Lower lobe of right lung (tissue), 2 donors: ENCODE measurements around the gene PDF. TPM values are rescaled to one million over a fixed set of nuclear protein-coding genes. Genes with fewer than 3 reads are reported as not detected.
A peak's percentile ranks its signal among the peaks of the same experiment; 100 is the strongest.

ENCODE experiments used
- ATAC-seq, 2 donors: fragments of 200-7000 bp; cut with Tn5 transposase; one replicate each; pipeline ENCODE4 v1.9.1; 2020 to 2022; ENCODE audit warnings: mild to moderate bottlenecking in 2 of 2, moderate library complexity in 2 of 2
- DNase-seq: peaks from one replicate; pipeline ENCODE4 v3.0.0-alpha.2; 2020
- H3K27ac ChIP-seq: fragments of 200-600 bp; one replicate; pipeline ENCODE4 v1.8.0; 2022
- H3K27me3 ChIP-seq: fragments of 200-600 bp; one replicate; pipeline ENCODE4 v1.8.0; 2022; ENCODE audit warnings: low read depth
- H3K36me3 ChIP-seq: fragments of 200-600 bp; one replicate; pipeline ENCODE4 v1.8.0; 2022; ENCODE audit warnings: mild to moderate bottlenecking
- H3K4me1 ChIP-seq: fragments of 200-600 bp; one replicate; pipeline ENCODE4 v1.8.0; 2022
- H3K4me3 ChIP-seq: fragments of 200-600 bp; one replicate; pipeline ENCODE4 v1.8.0; 2022; ENCODE audit warnings: mild to moderate bottlenecking
- H3K9me3 ChIP-seq: fragments of 200-600 bp; one replicate; pipeline ENCODE4 v1.8.0; 2022
- intact Hi-C: fragments of 100-400 bp; cut with DNase I; formaldehyde crosslinking; loops from one replicate; pipeline ENCODE4 v1.11.0; 2022
- total RNA-seq: library from RNA; stranded (reverse); fragmentation: NEBNext Ultra II Directional; extraction: Animal tissue kit (Norgen Biotek cat#: 25700); gene quantifications from one replicate; pipeline ENCODE4 v1.2.1, GENCODE V29; 2021
- TF ChIP-seq, protein P1 (sequence below): fragments of 200-600 bp; IDR thresholded peaks from one replicate; pipeline ENCODE4 v1.8.0; 2022; ENCODE audit warnings: antibody characterized with exemption, mild to moderate bottlenecking
- donor health status: DM: no; HTN: yes; CAD: no; lungs with severe emphysema.

PDF gene
- total RNA-seq, 1 donor from 2014 or later, result 6.3 TPM

DNA sequence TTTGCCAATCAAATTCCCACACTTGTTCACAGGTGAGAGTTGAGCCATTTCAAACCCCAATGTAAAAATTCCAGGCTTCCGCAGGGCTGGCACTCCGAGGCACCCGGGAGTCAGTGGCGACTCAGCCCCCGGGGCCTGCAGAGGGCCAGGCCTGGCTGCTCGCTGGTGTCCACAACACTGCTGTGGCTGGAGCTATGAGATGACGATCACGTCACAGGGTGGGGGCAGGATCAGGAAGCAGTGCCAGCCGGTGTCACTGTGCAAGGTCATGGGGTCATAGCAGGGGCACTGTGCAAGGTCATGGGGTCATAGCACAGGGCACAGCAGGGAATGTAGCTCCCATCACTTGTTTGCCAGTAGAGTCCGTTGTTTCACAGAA lies 11.5 kb downstream of the PDF start:
- H3K27me3 ChIP-seq, result no peaks in the 10 kb centered on the region
- H3K9me3 ChIP-seq, result no peaks in the 10 kb centered on the region
- DNase-seq, result no peak
- ATAC-seq, result no peak
- peaks cover 100% of the 10 kb centered on the region for H3K36me3 ChIP-seq
- no peak overlapping the region for H3K4me3 ChIP-seq
- peaks cover under 1% of the 10 kb centered on the region for H3K4me1 ChIP-seq
- TF ChIP-seq, protein P1, sequence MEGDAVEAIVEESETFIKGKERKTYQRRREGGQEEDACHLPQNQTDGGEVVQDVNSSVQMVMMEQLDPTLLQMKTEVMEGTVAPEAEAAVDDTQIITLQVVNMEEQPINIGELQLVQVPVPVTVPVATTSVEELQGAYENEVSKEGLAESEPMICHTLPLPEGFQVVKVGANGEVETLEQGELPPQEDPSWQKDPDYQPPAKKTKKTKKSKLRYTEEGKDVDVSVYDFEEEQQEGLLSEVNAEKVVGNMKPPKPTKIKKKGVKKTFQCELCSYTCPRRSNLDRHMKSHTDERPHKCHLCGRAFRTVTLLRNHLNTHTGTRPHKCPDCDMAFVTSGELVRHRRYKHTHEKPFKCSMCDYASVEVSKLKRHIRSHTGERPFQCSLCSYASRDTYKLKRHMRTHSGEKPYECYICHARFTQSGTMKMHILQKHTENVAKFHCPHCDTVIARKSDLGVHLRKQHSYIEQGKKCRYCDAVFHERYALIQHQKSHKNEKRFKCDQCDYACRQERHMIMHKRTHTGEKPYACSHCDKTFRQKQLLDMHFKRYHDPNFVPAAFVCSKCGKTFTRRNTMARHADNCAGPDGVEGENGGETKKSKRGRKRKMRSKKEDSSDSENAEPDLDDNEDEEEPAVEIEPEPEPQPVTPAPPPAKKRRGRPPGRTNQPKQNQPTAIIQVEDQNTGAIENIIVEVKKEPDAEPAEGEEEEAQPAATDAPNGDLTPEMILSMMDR, result no peak
- H3K27ac ChIP-seq, result no peak overlapping the region
- intact Hi-C loops, result no loop called here

DNA sequence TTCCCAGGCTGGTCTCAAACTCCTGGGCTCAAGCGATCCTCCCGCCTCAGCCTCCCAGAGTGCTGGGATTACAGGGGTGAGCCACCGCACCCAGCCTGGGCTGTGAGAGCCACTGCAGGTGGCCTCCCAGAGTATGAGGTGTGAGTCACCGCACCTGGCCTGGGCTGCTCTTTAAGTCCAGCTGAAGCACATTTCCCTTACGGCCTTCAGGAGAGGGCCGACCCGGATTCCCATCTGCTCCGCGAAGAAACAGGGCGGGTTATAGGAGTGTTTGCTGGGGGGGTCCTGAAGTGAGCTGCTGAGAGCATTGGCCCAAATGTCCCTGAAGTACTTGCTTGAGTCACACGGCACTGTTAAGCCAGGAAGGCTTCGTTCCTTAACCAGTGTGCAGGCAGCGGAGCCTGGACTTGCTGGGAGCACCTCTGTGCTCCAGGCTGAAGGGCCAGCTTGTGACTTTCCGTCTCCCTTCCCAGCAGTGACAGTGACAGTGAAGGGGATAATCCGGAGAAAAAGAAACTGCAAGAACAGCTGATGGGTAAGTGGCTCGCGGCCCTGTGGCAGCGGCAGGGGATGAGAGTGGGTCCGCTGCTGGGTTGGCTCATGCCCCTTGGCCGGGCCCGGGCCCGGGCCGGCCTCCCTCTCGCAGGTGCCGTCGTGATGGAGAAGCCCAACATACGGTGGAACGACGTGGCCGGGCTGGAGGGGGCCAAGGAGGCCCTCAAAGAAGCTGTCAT lies 12.0 kb downstream of the PDF start:
- TF ChIP-seq, protein P1, result no peak
- Histone ChIP-seq H3K4me3 (no peak overlapping the region), H3K36me3 (peaks cover 95% of the 10 kb centered on the region), H3K27me3 (no peaks in the 10 kb centered on the region), H3K4me1 (peaks cover 2% of the 10 kb centered on the region), H3K9me3 (no peaks in the 10 kb centered on the region), H3K27ac (no peak overlapping the region)
- ATAC-seq, result peak in 1 of 2 donors; percentile 84
- no peak for DNase-seq
- intact Hi-C loops, result no loop called here

DNA sequence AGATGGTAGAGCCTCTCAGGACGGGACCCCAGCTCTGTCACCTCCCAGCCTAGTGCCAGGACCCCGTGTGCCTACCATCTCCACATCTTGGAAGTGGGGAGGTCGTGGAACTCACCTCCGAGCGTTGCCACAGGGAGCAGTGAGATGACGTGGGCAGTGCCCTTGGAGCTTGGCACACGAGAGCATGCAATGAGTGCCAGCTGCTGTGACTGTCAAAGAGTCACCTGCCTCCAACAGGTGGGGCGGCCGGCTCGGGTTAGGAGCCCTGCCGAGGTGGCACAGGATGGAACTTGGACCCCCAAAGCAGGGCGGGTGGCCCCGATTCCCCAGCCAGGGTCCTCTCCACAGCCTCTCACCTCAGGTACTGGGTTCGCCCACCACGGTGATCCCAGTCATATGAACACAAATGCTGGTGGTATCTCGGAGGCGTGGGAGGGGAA lies 13.8 kb downstream of the PDF start:
- H3K27ac ChIP-seq, result no peak overlapping the region
- H3K4me1 ChIP-seq, result peaks cover 19% of the 10 kb centered on the region
- DNase-seq (no peak), ATAC-seq (no peak)
- no peaks in the 10 kb centered on the region for H3K9me3 ChIP-seq
- H3K4me3 ChIP-seq, result no peak overlapping the region
- intact Hi-C loops, result no loop called here
- TF ChIP-seq, protein P1, result no peak
- peaks cover 77% of the 10 kb centered on the region for H3K36me3 ChIP-seq
- H3K27me3 ChIP-seq, result no peaks in the 10 kb centered on the region

DNA sequence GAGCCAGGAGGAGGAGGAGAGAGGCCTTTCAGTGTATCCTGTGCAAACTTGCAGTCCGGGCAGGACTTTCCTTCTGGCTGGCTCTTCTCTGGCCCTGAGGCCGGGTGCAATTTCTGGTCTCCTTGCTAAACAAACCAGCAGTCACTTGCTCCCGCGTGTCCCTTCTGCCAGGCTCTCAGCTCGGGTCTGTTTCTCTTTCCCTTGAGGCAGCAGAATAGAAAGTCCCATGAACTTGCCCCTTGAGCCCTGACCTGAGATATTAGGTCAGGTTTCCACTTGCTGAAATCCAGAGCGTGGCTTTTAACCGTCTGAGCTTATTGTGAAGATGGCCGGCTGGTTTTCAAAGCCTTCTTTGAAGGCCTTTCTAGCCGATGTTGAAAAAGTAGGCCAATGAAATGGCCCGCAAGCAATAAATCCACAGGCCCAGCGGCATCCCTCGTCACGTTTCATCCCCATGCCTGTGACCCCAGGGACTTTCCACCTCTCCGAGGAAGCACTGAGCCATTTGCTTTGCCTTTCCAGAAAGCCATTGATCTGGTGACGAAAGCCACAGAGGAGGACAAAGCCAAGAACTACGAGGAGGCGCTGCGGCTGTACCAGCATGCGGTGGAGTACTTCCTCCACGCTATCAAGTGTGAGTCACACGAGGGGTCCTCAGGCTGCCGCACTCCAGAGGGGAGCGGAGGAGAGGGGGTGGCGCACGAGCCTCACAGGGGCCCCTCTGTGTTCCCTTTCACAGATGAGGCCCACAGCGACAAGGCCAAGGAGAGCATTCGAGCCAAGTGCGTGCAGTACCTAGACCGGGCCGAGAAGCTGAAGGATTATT lies 14.7 kb downstream of the PDF start:
- Histone ChIP-seq H3K9me3 (no peaks in the 10 kb centered on the region), H3K27ac (no peak overlapping the region), H3K4me1 (peaks cover 19% of the 10 kb centered on the region), H3K27me3 (no peaks in the 10 kb centered on the region), H3K4me3 (no peak overlapping the region), H3K36me3 (peaks cover 68% of the 10 kb centered on the region)
- DNase-seq (no peak), ATAC-seq (no peak)
- intact Hi-C loops, result no loop called here
- TF ChIP-seq, protein P1, result no peak

DNA sequence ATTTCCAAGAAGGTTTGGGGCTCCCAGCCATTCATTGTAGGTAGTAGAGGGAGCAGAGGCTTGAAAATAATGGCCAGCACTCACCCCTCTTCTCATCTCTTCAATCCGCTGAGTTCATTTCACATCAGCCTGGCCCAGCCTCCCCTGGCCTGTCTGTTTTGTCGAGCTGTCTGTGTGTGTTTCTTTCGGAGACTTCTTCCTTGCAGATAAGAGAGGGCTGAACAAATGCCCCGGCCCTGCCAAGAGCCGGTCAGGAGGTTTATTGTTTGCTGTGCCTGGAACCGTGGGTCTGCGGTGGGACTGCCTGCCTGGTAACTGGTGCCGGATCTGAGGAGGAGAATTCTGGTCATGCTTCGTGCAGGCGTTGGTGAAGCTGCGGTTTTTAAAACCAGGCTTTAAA lies 15.9 kb downstream of the PDF start:
- Histone ChIP-seq H3K27me3 (no peaks in the 10 kb centered on the region), H3K9me3 (no peaks in the 10 kb centered on the region), H3K4me1 (peaks cover 23% of the 10 kb centered on the region), H3K36me3 (peaks cover 57% of the 10 kb centered on the region), H3K4me3 (no peak overlapping the region), H3K27ac (no peak overlapping the region)
- TF ChIP-seq, protein P1, result no peak
- intact Hi-C loops, result no loop called here
- no peak for ATAC-seq
- DNase-seq, result no peak
